HS-27A (cell line): ENCODE data around the gene MPST.
A peak's percentile ranks its signal among the peaks of the same experiment; 100 is the strongest.

Experiments used
- DNase-seq: peaks from one replicate; pipeline ENCODE4 v3.0.0-alpha.2; 2012; ENCODE audit warnings: low read depth, missing footprints

Gene MPST

DNA sequence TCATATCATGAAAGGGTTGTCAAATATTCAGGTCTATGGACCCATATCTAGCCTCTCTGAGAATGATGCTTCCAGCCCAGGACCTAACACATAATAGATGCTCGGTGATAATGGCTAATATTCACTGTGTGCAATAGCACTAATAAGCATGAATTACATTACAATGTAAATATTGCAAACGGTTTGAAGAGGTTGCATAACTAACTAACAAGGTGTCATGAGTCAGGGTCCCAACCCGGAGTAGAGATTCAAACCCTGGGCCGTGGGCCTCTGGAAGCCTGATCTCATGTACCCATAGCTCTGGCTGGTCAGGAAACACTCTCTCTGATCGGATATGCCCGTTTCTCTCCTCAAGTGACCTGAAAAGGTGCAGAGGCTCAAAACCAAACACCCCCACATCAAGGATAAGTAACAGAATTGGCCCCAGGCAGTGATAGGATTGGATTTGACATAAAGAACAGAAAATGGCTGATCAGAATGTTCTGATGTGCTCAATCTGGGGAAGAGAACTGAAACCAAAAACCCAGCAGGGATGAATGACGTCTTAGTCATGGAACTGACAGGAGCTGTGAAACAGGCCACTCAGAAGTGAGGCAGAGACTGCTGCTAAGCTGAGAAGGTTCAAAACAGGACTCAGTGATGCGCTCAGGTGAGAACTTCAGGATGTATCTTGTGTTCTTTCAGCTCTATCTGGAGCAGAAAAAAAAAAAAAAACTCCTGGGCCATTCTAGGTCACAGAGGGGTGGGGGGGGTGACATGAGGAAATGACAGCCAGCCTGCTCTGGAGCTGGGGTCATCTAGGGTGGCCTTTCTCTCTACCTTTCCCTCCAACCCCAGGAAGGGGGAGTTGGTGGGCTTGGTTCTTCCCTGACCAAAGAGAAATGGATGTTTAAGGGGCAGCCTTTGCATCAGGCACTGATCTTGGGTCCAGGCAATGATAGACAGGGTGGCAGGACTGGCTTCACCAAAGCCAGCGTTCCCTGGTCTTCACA is 25.4 kb downstream of the MPST start:
- no peak for DNase-seq

DNA sequence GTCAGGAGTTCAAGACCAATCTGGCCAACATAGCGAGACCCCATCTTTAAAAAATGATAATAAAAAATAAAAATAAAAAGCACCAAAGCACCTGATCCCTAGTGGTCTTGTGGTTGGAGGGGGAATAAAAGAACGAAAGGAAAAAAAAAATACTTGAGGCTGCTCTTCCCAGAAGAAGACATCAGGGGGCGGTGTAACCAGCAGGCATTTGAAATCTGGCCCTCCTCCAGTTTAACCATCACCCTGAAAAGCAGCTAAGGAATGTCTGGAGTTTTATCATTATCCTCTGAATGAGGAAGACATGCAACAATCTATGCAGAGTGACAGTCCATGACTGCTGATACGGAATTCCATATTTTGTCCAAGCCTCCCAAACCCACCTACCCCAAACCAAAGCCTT is 26.4 kb downstream of the MPST start:
- DNase-seq = no peak

DNA sequence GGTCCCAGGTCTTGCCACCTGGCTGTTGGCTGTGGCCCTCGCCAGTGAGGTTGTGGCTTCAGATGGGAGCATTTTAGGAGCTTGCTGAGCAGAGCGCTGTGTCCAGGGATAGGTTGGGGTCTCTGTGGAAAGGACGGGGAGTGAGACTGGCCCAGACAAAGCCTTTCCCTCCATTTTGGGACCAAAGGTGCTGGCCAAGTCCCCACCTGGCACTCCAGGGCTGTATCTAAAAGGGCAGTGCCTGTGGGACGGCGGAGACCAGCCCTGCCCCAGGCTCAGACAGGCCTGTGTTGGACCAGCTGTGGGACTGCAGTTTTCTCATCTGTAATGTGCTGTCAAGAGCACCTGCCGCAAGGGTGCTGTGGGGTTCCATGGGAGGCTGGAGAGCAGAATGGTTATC is 27.0 kb downstream of the MPST start:
- DNase-seq = no peak

DNA sequence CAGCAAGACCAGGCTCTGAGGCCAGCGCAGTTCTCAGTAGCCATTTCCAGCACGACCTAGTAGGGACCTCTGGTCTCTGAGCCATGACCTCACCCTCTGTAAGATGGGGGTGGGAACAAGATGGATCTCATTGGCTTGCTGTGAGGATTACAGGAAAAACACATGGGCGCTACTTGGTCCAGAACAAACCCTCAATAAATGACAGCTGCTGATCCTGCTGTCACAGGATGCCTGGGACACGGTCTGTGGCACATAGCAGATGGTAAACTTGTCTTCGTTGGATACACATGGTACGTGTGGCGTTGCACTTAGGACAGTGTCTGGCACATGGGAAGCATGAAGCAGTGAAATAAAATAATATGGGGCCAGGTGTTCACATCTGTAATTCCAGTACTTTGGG is 27.5 kb downstream of the MPST start:
- no peak for DNase-seq

DNA sequence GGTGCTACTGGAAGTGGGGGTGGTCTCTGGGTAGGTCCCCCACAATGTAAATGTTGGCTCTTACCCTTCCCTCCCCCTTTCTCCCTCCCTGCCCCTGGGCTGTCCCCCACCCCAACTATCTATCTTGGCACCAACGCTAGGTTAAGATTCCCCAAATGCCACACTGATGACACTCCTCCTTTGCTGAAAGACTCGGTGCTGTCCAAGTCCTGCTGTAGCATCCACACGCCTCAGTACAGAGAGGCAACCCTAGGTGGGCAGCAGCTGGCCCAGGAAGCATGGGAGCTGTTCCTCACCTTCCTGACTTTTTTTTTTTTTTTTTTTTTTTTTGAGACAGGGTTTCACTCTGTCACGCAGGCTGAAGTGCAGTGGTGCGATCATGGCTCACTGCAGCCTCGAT is 28.6 kb downstream of the MPST start:
- no peak for DNase-seq

DNA sequence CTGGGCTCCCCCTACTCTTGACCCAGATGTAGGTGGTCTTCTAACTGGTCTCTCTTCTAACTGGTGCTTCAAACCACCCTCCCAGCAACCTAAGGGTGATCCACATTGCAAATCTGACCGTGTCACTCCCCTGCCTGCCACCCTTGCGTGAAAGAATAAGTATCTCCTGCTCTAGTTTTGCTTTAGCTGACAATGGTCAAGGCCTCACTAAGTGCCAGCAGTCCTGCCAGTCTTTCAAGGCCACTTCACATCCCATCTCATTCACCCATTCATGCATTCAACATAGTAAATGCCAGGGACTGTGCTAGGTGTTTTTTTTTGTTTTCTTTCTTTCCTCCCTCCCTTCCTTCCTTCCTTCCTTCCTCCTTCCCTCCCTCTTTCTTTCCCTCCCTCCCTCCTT is 29.7 kb downstream of the MPST start:
- DNase-seq = no peak

DNA sequence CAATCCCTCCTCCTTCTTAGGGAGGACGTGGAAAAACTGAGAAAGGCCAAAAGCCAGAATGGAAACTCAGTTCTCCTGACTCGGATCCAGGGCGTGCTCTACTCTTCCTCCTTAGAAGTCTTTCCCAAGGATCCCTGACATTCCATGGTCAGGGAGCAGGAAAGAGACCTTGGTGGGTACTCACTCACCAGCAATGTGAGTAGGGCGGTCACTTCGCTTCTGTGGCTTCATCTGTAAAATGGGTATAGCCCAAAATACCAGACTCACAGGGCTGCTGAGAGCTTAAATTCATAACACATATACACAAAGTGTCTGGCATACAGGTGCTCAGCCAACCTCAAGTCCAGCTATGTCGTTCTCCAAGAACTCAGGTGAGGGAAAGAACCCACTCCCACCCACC is 31.4 kb downstream of the MPST start:
- no peak for DNase-seq

DNA sequence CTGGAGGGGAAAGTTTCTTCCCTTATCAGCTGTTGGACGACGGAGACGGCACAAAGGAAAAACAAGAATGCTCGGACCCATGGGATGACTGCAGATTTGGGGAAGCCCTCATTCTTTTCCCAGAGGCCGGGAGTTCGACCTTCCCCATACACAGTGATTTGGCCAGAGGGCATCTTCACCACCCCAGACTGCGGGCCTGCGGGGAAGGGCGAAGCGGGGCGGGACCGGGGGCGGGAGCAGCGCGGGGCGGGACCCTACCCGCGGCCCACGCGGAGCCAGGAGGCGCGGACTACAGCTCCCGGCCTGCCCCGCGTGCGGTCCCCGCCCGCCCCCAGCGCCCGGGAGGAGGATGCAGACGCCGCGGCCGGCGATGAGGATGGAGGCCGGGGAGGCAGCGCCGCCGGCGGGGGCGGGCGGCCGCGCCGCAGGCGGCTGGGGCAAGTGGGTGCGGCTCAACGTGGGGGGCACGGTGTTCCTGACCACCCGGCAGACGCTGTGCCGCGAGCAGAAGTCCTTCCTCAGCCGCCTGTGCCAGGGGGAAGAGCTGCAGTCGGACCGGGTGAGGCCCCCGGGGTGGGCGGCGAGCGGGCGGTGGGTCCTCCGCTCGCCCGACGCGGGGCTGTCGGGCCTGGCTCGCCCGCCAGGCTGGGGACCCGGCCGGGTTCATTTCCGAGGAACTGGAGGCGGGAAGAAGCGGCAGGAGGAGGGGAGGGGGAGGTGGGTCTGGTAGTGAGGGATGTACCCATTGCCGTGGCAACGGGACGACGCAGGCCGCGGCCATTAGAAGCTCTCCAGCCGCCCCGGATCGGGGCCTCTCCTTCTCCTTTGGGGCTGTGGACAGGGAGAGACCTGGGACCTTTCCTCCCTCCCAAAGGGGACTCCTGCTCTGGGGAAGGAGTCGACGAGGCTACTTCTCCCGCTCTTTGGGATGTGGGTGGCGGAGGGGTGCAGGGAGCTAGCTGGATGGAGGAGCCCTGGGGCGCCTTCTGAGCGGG is 32.1 kb downstream of the MPST start, which contains the start of gene KCTD17:
Gene KCTD17 (plus strand): TSS at position 352 of the 995 bp plus-strand sequence. CDS start 19 bp downstream, at position 371.
- peak; percentile 14 for DNase-seq

DNA sequence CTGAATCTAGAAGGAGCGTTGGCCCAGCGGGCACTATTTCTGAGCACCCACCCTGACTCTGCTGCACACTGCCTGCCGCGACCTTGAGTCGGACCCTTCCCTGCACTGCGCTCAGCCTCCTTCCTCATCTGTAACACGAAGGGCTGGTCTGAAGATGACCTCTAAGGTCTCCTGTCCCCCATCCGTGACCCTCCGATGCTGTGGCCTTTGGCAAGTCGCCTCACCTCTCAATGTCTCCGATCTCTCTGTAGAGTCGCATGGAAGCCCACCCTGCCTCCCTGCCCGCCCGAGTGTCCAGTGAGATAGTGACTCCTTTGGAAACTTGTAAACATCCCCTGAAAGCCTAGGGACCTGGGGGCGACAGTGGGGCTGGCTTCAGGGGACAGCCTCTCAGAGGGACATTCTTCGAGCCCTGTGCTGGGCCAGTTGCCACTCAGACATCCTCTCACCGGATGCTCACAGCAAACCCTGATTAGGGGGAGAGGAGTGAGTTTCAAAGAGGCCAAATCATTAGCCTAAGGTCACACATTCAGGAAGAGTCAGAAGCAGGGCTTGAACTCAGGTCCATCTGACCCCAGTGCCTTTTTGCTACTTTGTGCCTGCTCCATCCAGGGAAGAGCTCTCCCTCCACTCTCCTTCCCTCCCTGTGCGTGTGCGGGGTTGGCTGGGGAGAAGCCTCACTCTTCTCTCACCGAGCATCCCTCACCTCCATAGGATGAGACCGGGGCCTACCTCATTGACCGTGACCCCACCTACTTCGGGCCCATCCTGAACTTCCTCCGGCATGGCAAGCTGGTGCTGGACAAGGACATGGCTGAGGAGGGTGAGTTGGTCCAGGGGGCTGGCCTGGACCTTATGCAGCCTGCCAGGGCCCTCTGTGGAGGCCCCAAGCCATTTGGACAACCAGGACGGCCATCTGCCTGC is 33.1 kb downstream of the MPST start:
- DNase-seq = no peak

DNA sequence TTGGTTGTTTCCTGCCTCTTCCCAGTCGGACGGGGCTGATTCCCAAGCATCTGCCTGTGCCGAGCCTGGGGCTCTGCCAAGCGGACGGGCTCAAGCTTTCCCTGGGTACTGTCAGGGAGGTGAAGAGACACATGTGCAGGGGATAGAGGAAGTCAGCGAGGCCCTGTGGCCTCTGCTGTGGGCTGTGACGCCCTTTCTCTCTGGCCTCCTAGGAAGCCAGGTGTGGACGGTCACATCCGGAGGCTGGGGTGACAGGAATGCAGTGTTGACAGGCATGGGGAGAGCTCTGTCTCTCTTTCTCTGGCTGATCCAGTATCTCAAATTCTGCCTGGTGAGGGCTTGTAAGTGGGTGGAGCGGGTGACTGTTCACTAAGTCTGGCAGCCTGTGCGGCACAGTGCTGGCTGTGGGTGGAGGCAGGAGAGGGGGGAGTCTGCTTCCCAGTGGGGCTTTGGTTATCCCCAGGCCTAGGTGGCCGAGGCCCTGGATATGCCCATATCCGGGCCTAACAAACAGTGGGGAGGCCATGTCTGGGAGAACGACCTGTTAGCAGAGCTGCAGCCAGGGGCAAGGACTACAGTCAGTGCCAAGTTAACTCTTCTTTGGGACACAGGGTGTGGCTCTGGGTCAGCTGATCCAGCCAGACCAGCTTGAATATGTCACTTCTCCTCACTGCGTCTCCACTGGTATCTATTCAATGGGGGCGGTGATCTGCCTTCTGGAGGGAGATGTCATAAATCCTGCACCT is 33.9 kb downstream of the MPST start:
- DNase-seq = no peak

DNA sequence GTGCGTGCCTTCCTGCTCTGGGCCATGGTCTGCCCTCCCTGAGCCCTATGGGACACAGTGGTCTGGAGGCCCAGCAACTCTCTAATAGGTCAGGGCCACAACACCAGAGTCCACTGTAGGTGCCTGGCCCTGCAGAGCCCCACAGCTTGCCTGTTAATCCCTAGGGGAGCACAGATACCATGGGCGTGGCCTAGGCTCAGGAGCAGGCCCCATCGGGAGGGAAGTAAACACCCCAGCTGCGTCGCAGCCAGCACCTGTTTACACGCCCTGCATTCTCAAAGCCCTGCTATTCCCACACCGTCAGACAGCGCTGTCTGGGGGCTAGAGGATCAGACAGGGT is 34.5 kb downstream of the MPST start:
- DNase-seq = no peak

DNA sequence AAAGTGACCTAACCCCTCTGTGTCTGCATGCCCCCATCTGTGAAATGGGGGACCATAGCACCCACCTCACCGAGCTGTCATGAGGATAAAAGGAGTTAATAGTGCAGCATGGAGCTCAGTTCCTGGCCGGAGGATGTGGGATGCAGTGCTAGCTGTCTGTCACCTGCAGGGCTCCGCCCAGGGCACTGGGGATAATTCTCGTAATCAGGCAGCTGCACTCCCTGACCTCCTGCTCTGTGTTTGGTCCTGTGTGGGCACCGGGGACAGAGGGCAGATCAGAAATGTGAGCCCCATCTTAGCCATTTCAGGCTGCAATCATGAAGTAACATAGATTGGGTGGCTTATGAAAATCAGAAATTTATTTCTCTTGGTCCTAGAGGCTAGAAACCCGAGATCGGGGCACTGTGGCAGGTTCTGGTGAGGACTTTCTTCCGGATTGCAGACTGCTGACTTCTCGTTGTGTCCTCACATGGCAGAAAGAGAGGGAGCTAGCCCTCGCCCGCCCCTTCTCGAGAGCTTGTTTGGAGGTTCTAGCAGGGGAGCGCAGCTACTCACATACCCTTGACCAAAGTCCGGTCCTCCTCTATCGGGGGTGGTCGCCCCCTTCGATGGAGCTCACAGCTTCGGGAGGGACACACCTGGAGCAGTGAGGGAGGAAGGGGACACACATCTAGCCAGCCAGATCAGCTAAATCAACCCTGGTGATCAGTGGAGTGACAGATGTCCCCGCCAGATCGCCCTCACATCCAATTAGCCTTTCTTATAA is 35.2 kb downstream of the MPST start:
- DNase-seq = no peak

DNA sequence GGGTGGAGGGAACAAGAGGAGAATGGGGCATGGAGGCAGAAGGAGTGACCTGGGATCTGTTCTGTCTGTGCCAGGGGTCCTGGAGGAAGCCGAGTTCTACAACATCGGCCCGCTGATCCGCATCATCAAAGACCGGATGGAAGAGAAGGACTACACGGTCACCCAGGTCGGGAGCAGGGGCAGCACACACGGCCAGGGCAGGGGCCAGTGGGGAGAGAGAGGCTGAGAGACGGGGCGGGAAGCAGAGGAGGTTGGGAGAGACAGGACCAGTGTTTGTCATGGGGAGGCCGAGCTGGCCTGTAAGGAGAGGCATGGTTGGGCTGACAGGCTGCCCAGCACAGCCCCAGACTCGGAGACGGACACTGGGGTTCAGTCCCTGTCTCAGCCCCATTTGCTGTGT is 36.7 kb downstream of the MPST start:
- no peak for DNase-seq

DNA sequence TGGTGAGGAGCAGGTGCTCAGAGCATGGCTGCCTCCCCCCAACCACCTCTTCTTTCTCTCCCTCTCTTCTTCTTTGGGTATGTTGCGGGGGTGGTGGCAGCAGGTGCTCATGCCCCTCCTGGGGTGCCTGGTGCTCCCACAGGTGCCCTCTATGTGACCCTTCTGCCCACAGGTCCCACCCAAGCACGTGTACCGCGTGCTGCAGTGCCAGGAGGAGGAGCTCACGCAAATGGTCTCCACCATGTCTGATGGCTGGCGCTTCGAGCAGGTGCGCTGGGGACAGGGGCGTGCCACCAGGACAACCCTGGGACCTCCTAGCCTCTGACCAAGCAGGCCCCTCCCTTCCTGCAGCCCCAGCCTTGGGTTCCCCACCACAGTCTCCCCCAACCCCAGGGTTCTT is 37.7 kb downstream of the MPST start:
- no peak for DNase-seq

DNA sequence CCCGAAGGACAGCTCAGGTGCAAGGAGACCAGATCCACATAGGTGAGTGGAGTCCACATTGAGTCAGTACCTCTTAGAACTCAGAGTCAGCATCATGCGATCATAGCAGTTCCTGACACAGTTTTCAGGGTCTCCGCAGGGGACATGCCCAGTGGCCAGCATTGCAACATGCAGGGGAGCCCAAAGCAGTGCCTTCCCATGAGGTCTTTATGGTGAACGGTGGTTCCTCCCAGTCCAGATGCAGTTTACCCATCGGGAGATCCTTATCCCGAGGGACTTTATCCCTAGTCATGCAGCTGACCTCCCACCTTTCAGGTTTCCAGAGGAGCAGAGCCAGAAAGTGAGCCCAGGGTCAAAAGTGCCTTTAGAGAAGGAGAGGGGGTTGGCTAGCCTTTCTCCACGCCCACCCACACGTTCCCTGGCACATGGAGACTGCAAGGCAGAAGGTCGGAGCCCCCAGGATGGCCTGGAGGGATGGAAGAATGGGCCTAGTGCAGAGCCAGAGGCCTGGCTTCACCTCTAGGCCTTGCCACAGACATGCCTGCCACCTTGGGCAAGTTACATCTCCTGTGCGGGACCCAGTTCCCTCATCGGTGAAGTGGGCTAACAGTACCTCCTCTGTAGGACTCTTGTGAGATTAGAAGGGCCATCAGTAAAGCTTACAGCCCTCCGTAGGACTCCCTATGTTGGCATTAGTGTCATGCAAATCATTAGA is 38.4 kb downstream of the MPST start:
- DNase-seq = no peak

DNA sequence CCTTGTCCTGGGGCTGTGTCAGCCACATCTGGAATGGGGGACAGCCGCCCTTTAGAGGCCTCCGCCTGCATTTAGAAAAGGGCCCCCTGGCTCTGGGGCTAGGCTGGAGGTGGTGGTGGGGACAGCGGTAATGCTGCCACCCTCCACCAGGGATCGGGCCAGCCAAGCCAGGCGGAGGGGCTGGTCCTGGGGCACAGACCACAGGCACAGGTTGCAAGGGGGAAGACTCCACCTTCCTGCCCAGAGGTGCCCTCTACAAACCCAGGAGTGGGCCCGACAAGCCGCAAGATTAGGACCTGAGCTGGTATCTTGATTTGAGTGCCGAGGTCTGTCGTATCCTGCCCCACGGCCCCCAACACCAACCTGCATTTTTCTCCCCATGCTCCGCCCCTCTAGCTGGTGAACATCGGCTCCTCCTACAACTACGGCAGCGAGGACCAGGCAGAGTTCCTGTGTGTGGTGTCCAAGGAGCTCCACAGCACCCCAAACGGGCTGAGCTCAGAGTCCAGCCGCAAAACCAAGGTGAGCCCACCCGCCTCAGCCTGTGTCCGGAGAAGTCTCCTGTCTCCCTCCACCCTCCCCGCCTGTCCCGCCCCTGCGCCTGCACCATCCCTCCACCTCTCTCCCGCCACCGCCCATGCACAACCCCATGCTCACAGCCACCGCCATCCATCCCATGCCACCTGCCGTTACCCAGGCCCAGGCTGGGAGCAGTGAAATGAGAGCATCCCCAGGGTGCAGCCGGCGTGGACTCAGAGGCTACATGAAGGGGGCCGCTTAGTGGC is 39.6 kb downstream of the MPST start:
- no peak for DNase-seq

DNA sequence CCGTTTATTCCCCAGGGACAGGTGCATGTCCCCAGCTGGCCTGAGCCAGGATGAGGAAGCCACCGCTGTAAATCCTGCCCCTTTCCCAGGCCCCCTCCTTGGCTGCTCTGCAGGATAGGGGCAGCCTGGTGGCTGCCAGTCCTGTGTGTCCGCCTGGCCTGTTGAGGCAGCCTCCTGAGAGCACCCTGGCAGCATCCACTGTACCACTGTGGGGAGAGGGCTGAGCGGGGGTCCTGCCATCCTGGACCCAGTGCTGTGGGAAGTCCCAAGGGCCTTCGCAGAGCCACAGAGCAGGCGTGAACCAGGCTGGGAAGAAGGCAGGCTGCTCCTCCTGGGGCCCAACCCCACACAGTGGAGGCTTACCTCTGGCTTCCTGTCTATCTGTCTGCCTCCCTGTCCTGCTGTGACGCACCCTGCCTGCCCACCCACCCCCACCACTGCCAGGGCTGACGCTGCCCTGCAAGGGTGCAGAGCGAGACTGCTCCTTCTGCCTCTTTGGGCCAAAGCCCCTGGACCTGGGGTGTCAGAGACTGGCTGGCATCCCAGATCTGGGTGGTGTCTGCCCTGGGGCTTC is 40.4 kb downstream of the MPST start:
- DNase-seq = no peak
